T follicular helper cell (primary cell): ENCODE results near the gene PHPT1.
"Not testable (repeated sequence)": the region's sequence is repeated elsewhere in the genome, so short reads cannot be mapped to it uniquely, and the experiment has no call there.

Source experiments
- DNase-seq: peaks from one replicate; pipeline ENCODE4 v3.0.0-alpha.2; 2020; ENCODE audit warnings: low read depth

Gene PHPT1

GRCh38 chr9:136823136-136824046 is 25.8 kb upstream of the PHPT1 start:
- DNase-seq: no peak

DNA sequence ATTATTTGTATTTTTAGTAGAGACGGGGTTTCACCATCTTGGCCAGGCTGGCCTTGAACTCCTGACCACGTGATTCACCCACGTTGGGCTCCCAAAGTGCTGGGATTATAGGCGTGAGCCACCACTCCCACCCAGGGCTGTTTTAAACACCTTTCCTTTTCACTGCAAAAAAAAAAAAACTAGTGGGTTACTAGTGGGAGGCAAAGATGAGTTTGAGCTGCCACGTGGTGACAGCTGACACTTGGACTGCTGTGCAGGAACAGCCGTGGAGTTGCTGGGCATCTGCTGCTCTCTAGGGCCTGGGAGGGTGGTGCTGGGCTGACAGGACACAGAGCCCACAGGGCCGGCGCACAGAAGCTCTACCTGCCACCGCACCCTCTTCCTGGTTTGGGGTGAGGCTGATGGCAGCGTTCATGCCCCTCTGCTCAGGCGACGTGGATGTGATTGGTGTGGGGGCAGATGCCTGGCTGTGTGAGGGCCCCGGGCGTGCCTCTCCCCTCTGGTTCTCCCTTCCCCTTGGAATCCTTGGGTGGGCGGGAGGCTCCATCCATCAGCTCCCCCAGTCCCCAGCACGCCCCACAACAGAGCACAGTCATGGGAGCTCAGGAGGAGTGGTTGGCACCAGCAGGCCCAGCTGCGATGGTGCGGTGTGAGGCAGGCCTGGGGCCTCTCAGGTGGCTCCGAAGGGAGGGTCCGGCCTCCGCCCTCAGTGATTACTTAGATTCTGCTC is 24.5 kb upstream of the PHPT1 start:
- DNase-seq: no peak

- no peak for DNase-seq
Observed at GRCh38 chr9:136825295-136826187, 23.7 kb upstream of the PHPT1 start.

GRCh38 chr9:136826188-136826541 is 23.0 kb upstream of the PHPT1 start:
- no peak for DNase-seq

DNA sequence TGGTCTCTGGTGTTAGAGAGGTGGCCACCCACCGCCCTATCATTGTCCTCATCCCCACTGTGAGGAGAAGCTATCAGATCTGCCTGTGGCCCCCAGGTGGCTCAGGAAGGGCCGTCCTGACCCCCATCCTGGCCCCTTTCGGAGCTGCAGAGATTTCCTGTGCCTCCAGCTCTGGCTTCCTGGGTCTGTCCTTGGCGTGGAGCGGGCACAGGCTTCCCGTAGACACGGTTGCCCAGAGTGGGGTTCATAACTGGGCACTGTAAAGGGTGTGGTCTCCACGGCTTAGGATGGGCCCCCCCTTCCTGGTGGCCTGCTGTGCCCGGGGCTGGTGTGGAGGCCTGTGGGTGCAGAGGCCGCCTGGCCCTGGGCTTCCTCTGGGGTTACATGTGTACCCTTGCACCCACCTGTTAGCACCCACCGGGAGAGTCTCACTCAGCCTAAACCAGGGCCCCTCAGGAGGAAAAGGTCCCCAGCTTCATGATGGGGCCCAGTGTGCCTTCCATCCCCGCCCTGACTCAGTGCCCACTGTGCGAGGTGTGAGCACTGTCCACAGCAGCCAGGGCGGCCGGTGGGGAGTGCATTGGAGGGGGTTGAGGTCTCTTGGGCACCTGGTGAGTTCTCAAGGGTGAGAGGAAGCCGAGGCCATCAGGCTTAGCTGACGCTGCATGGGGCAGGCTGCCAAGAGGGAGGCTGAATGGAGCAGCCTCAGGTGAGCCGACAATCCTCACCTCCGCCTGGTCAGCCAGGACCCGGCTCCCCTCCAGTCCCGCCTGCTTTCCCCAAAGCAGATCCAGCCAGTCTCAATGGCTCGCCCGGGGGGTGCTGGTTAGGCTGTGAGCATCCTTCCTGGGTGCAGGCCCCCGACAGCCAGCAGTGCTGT is 22.3 kb upstream of the PHPT1 start:
- DNase-seq: no peak

GRCh38 chr9:136827794-136828473 is 21.3 kb upstream of the PHPT1 start:
- no peak for DNase-seq

DNA sequence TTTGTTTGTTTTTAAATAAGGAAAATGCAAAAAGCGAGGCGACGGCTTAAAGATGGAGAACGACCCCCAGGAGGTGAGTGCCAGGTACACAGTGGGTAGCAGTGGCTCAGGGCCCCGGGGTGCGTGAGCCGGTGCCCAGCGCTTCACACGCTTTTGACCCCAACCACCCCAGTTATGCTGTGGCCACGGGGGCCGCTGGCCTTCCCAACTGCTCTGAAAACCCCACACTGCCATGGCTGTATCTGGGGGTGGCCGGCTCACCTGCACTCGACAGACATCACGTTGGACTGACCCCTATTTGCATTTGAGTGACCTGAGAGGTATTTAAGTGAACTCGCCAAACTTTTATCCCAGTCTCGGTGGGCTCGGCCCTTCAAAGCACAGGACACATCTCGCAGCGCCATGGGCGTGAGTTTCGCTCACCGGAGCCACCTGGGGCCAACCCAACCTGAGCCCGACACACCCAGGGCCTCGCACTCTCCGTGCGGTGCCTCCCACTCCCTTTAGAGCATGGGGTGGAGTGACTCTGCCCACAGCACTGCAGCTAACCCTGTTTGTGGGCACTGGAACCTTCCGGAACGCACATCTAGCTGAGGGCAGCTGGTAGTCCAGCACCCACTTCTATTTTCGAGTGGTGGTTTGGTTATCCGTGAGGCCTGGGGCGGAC is 20.6 kb upstream of the PHPT1 start:
- DNase-seq: no peak

- DNase-seq: no peak
Observed at GRCh38 chr9:136829412-136829811, 19.8 kb upstream of the PHPT1 start.

DNA sequence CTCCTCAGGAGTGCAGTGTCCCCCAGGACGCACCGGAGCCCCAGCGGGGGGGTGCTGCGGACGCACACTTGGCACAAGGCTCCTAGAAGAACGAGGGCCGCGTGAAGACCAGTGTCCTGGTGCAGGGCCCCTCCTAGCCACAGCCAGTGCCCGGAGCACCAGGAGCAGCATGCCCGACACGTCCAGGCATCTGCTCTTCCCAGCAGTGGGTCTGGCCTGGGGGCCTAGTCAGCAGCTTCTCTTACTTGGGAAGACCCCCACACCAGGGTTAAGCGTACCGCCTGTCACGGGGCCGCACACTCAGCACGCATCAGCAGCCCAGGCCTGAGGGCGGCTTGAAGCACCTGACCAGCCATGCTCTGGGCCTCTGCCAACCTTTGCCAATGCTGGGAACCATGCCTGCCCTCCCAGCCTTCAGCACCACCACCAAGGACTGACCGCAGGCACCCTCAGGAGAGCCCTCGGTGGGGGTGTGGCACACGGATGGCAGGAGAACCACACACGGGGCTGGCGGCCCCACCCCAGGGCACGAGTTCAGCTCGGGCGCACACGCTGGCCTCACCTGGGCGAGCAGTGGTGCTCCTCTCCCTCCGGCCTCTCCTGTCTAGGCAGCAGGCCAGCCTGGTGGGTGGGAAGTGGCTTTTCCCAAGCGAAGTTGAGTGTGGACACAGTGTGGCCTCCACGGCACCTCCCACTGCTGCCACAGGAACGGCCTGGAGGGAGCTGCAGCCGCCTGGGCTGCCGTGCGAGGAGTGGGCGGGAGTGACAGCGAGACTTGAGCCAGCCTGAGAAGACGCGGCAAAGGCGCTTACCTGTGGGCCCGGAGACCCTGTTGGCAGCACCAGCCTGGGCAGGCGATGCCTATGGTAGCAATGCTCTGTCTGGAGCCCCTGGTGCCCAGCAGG is 19.0 kb upstream of the PHPT1 start:
- DNase-seq: no peak

DNA sequence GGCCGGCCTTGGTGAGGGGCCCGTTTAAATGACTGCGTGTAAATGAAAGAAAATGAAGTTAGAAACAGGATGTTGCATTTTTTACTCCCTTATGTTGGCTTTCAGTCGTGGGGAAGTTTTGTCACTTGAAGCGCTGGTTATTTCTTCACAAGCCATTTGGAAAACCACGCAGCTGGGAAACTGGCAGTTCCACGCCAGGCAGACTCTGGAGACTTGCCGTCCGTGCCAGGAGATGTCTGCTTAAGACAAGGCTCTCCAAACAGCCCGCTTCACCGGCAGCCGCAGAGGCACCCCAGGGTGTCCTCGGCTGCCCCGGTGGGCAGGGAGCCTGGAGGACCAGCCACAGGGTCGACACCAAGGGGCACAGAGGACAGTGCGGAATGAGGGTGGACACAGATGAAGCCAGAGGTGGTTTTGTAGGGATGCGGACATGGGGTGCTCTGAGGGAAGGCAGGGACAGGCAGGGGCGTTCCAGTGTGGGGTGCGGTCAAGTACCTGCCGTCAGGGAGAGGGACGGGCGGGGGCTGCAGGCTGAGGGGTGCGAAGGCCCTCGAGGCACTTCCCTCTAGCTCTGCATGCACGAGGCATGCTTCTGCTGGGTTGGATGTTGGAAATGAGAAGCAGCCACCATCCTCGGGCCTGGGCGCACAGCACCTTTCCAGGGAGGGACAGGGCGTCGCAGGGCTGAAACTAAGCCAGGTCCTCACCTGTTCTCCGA is 18.0 kb upstream of the PHPT1 start:
- no peak for DNase-seq

DNA sequence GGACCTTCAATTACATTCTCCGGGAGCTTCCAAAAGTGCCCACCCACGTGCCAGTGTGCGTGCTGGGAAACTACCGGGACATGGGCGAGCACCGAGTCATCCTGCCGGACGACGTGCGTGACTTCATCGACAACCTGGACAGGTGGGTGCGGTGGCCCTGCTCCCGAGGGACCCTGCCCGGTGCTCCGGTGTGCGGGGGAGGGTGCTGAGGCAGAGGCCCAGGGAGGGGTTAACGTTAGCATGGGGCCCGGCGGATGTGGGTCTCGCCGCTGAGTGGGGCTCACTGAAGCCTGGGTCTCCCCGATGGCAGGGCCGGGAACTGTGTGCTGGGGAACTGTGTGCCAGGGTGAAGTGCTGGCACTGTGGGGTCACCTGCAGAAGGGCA is 17.5 kb upstream of the PHPT1 start:
- no peak for DNase-seq

GRCh38 chr9:136832581-136832980 is 16.6 kb upstream of the PHPT1 start:
- no peak for DNase-seq

DNA sequence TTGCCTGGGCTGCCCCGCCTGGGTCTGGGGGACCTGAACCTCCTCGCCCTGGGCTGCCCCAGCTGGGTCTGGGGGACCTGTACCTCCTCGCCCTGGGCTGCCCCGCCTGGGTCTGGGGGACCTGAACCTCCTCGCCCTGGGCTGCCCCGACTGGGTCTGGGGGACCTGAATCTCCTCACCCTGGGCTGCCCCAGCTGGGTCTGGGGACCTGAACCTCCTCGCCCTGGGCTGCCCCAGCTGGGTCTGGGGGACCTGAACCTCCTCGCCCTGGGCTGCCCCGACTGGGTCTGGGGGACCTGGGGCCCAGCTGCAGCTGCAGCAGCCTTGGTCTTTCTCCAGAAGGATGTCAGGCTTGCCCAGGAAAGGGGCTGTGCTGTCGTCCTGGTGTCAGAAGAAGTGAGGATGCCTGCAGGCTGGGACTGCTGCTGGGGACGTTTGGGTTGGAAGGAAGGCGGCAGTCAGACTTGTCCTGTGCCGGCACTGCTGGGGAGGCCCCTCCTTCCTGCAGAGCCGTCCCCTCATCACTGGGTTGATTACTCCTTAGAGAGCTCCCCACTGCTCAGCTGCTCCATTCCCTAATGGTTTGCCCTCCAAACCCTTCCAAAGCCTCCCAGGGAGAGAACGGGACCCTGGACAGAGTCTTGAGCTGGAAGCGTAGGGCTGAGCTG is 15.7 kb upstream of the PHPT1 start:
- DNase-seq: not testable (repeated sequence)

DNA sequence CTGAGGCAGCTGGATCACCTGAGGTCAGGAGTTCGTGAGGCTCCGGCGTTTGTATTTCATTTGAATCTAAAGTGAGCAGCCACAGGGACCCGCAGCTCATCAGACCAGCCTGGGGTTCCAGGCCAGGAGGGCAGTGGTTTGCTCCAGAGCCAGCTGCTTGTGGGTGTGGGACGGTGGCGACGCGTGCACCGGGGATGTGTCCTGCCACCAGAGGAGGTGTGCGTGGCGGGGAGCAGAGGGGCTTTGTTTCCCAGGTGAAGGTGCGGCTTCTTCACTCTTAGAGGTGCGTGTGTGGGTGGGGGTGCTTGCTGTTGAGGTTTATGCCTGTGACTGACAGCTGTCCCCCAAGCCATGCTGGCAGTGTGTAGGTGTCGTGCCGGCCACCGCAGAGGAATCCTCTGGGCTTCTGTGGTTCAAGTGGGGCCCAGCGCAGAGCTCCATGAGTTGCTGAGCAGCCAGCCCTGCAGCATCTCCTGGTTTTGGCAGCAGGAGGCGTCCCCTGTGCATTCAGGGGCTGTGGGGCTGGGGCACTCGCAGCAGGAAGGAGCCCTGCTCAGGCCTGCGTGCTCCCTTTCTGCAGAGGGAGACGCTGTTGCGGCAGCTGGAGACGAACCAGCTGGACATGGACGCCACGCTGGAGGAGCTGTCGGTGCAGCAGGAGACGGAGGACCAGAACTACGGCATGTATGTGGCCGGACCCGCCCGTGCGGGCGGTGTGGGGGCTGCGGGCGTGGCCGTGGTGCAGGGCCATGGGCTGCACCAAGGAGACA is 13.9 kb upstream of the PHPT1 start:
- no peak for DNase-seq

DNA sequence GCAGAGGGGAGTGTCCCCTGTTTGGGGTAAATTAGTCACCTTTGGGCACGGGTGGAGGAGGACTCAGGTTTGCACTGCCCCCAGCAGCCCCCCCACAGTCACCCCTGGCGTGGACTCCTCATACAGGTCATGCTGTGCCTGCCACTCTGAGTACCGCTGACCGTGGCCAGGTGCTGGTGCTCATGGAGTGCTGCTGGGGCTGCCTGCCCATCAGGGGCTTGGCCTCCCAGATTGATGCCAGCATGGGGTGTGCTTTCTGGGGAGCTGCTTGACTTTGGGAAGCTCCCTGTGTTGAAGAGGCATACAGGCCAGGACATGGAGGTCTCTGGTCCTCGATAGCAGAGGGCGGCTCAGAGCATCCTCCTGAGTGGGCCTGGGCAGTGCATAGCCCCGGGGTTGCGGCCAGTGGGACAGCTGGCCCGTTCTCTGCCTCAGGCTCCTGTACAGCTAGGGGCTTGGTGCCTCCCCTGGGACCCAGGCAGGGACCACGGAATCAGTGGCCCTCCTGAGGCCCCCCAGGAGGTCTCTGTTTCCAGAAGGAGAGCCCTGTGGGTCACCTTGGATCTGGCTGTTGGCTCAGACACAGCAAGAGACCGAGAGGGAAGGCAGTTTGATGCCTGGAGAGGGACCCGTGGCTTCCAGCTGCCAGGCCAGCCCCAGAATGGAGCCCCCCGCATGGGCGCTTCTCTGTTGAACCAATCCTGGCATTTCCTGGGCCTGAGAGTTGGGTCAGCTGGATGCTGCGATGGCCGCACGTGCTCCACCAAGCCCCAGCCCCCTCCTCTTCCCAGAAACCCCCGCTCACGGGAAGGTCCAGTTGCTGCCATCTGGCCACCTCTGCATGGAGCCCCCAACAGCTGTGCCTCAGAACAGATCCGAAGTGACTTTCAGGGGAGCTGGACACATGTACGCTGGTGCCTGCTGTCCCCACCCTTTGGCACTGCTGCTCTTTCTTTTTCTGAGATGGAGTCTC is 13.0 kb upstream of the PHPT1 start:
- DNase-seq: no peak
